ENCODE data around the gene VOPP1. TPM values are rescaled to one million over a fixed set of nuclear protein-coding genes. Genes with fewer than 3 reads are reported as not detected.
"Not testable (repeated sequence)": the region's sequence is repeated elsewhere in the genome, so short reads cannot be mapped to it uniquely, and the experiment has no call there.

Gene VOPP1, protein sequence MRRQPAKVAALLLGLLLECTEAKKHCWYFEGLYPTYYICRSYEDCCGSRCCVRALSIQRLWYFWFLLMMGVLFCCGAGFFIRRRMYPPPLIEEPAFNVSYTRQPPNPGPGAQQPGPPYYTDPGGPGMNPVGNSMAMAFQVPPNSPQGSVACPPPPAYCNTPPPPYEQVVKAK
- 10 to 100 TPM; 22.1 to 58.9 (median 39.8) TPM for total RNA-seq

DNA sequence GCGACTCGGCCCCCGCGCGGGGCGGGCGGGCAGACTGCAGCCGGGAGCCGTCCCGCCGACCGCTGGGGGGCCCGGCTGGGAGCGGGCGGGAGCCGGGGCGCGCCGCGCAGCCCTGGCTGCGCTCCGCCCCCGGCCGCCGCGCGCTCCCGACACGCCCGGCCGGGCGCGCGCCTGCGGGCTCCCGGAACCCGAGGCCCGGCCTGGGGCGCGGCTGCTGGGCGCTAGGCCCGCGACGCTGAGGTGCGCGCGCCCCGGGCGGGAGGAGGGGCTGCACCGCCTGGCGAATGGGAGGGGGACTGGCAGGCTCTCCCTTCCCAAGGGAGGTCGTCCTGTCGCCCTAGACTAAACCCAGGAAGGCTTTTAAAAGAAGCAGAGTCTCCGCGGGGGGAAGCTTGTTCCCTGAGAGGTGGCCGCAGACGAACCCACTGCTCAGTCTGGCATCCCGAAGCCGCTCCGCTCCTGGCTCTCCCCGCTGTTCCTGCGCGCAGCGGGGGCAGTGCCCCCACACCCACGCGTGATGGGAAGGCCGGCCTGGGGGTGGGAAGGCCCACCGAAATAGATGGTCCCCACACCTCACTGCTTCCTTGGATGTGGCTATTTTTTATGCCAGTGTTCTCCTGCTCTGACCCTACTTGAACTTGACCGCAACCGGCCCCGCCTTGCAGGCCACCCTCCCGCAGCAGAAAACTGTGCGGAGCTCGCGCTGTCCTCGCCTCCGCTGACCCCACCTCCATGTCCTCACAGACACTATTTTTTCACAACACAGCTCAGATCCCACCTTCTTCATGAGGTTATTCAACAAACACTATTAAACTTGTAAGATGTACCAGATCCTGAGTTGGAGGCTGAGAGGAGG is at the start of gene VOPP1:
VOPP1 (minus strand) TSS at position 125 of the 856 bp plus-strand sequence. CDS start 178 bp downstream, outside the sequence.
- Histone ChIP-seq H3K36me3 (no peaks in the 10 kb centered on the region), H3K27ac (peak within 1 kb of the TSS; percentile 83 to 97), H3K4me3 (peak within 1 kb of the TSS; percentile 84 to 100), H3K9me3 (no peaks in the 10 kb centered on the region), H3K27me3 (no peaks in the 10 kb centered on the region), H3K4me1 (peaks cover 0 to 6% of the 10 kb centered on the region in 2 donors)
- DNase-seq, result peak; percentile 50 to 72
- TF ChIP-seq POLR2A (IDR thresholded peaks at IDR 0.05) (peak in 1 of 2 donors; percentile 35), CTCF (IDR thresholded peaks at IDR 0.05) (peak in 2 of 4 experiments; percentile 26 to 33)
- intact Hi-C loops (cut with DNase I; ENCODE audit: low total_unique reads), result no loop called here

DNA sequence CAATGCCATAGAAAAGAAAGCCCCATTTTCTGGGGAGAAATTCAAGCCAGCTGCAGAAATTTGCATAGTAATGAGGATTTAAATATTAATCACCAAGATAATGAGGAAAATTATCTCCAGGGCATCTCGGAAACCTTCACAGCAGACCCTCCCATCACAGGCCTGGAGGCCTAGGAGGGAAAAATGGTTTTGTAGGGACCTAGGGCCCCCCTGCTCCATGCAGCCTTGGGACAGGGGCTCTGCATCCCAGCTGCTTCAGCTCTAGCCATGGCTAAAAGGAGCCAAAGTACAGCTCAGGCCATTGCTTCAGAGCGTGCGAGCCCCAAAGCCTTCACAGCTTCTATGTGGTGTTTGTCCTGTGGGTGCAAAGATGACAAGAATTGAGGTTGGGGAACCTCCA is 46.6 kb upstream of the VOPP1 start:
- no peak for TF ChIP-seq POLR2A (IDR thresholded peaks at IDR 0.05)
- no peak for TF ChIP-seq CTCF (IDR thresholded peaks at IDR 0.05)
- DNase-seq, result no peak
- H3K36me3 ChIP-seq, result no peaks in the 10 kb centered on the region
- H3K27me3 ChIP-seq, result no peaks in the 10 kb centered on the region
- no peak overlapping the region for H3K27ac ChIP-seq
- H3K4me1 ChIP-seq, result no peaks in the 10 kb centered on the region
- intact Hi-C loops (cut with DNase I; ENCODE audit: low total_unique reads), result no loop called here
- H3K4me3 ChIP-seq, result no peak overlapping the region
- no peaks in the 10 kb centered on the region for H3K9me3 ChIP-seq

- H3K27me3 ChIP-seq; DNase-seq; H3K27ac ChIP-seq; intact Hi-C loops (cut with DNase I; ENCODE audit: low total_unique reads); H3K9me3 ChIP-seq; H3K4me3 ChIP-seq; H3K4me1 ChIP-seq; H3K36me3 ChIP-seq: not testable (repeated sequence)
Observed at GRCh38 chr7:55614365-55615064, 42.2 kb upstream of the VOPP1 start.

DNA sequence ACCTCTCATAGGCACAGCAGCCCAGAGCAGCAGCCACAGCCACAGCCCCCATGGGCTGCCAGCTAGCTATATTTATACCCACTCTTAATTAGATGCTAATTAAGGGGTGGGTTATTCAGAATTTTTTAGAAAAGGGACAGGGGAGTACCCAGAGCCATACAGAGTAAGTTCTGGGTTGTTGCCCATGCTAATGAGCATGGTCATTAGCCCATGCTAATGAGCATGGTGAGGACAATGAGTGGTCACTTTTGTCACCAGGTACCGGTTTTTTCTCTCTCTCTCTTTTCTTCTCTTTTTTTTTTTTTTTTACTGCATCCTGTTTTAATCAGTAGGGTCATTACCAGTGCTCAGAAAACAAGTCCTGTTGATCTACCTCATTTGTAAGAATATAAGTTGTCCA is 37.4 kb upstream of the VOPP1 start:
- H3K36me3 ChIP-seq; DNase-seq; H3K4me1 ChIP-seq; H3K9me3 ChIP-seq; H3K4me3 ChIP-seq; H3K27ac ChIP-seq; intact Hi-C loops (cut with DNase I; ENCODE audit: low total_unique reads); H3K27me3 ChIP-seq: not testable (repeated sequence)

- H3K4me1 ChIP-seq; H3K4me3 ChIP-seq; H3K36me3 ChIP-seq; DNase-seq; intact Hi-C loops (cut with DNase I; ENCODE audit: low total_unique reads); H3K9me3 ChIP-seq; H3K27ac ChIP-seq; H3K27me3 ChIP-seq: not testable (repeated sequence)
Observed at GRCh38 chr7:55605661-55606060, 33.4 kb upstream of the VOPP1 start.

DNA sequence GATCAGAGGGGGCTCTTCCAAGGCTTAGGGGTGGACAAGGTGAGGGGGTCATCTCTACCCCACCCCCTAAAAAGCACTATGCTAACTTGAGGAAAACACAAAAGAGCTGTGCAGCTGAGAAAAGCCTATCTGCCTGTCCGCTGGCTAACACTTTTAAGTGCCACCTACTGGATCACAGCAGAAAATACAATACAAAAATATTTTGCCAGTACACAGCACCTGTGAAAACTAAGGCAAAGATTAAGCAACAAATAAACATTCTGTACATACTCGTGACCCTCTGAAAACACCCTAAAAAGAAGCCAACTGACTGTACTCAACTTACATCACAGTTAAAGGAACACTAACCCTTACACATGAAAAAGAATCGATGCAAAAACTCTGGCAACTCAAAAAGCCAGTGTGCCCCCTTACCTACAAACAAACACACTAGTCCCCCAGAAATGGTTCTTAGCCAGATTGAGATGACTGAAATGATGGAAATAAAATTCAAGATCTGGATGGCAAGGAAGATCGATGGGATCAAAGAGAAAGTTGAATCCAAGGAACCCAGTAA is 25.7 kb upstream of the VOPP1 start:
- DNase-seq; H3K9me3 ChIP-seq; H3K4me1 ChIP-seq; H3K27me3 ChIP-seq; H3K36me3 ChIP-seq; intact Hi-C loops (cut with DNase I; ENCODE audit: low total_unique reads); H3K4me3 ChIP-seq; H3K27ac ChIP-seq: not testable (repeated sequence)
- peak; percentile 16 to 57 (median 42) for TF ChIP-seq CTCF (IDR thresholded peaks at IDR 0.05)

- H3K27me3 ChIP-seq; H3K27ac ChIP-seq; DNase-seq; H3K4me1 ChIP-seq; H3K9me3 ChIP-seq; intact Hi-C loops (cut with DNase I; ENCODE audit: low total_unique reads); H3K4me3 ChIP-seq; H3K36me3 ChIP-seq: not testable (repeated sequence)
Observed at GRCh38 chr7:55597214-55597739, 25.0 kb upstream of the VOPP1 start.

Data from uterus (tissue), 4 donors.